ENCODE results near the gene NTN3. TPM values are rescaled to one million over a fixed set of nuclear protein-coding genes. Genes with fewer than 3 reads are reported as not detected.
A peak's percentile ranks its signal among the peaks of the same experiment; 100 is the strongest.

The NTN3 gene
- total and polyA plus RNA-seq, 9 donors, result 0.12 to 0.34 (median 0.19) TPM; not detected in 5

DNA sequence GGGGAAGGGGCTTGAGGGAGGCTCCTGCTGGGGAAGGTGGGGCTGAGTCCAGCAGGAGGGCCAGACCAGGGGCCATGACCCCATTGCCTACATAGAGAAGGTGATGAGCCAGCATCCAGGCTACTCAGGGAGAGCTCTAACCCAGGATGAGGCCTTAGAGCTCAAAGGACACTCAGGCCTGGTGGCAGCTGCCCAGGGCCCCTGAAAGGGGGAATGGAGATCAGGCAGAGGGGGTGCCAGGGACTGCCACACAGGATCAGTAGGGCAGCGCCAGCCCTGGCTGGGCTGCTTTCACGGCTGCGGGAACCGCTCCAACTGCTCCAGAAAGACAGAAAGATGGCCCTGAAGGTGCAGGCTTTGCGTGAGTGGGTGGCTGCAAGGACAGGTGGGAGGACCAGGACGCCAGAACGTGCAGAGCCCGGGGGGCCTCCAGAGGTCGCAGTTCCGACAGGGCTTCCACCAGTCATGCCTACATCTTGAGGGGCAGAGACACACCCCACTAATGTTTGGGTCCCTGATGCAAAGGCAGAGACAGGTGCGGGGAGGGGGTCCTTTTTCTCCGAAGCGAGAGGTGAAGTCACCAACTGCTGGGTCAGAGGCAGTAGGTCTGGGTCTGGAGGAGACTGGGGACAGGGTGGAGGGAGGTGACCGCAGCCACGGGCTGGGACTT lies 41.8 kb downstream of the NTN3 start:
- TF ChIP-seq EP300 (IDR thresholded peaks at IDR 0.05) (no peak), POLR2A (IDR thresholded peaks at IDR 0.05) (no peak)
- TF ChIP-seq, protein P1, sequence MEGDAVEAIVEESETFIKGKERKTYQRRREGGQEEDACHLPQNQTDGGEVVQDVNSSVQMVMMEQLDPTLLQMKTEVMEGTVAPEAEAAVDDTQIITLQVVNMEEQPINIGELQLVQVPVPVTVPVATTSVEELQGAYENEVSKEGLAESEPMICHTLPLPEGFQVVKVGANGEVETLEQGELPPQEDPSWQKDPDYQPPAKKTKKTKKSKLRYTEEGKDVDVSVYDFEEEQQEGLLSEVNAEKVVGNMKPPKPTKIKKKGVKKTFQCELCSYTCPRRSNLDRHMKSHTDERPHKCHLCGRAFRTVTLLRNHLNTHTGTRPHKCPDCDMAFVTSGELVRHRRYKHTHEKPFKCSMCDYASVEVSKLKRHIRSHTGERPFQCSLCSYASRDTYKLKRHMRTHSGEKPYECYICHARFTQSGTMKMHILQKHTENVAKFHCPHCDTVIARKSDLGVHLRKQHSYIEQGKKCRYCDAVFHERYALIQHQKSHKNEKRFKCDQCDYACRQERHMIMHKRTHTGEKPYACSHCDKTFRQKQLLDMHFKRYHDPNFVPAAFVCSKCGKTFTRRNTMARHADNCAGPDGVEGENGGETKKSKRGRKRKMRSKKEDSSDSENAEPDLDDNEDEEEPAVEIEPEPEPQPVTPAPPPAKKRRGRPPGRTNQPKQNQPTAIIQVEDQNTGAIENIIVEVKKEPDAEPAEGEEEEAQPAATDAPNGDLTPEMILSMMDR (IDR thresholded peaks at IDR 0.05), result no peak
- Histone ChIP-seq H3K27me3 (no peaks in the 10 kb centered on the region), H3K9me3 (no peaks in the 10 kb centered on the region), H3K36me3 (no peaks in the 10 kb centered on the region), H3K4me1 (ENCODE audit: insufficient read depth) (peaks cover 18% of the 10 kb centered on the region), H3K4me3 (peak overlapping the region; percentile 92), H3K27ac (peak overlapping the region; percentile 94 to 96)
- peak in 3 of 5 donors; percentile 50 to 62 (median 57) for DNase-seq
- intact Hi-C loops (cut with DNase I), result no loop called here
- WGBS, 3 donors, result 27 to 38% (median 31%) methylated on average over 15 of the region's 15 CpGs

DNA sequence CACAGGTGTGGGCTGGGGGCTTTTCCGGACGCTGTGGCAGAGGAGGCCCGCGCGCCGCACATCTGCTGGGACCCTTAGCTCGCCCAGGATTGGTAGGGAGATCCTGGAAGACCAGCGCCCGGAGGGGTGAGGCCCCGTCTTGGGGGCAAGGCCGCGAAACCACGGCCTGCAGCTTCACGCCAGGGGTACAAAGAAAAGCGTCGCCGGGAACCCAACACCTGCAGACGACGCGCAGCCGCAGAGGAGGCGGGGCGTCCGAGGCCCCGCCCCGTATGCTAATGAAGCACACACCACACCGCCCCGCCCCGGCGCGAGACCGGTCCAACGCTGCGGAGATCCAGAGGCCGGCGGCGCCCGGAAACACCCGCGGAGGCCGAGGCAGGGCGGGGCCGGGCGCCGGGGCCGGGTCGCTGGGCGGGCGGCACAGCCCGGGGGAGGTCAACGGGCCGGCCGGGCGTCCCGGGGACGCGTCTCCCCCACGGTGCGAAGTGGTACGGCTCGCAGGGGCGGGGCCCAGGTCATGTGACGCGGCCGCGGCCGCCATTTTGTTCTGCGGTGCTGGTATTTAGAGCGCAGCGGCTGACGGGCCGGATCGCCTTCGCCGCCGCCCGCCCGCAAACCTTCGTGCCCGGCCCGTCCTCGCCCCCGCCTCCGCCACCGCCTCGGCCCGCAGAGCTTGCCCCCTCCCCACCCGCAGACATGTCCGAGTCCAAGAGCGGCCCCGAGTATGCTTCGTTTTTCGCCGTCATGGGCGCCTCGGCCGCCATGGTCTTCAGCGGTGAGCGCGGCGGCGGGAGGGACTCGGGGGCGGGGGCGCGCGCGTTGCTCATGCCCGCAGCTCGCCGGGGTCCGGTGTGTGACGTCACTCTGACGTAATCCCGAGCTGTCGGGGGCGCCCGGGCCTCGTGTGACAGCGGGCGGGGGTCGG lies 42.6 kb downstream of the NTN3 start, which contains the start of gene ATP6V0C:
Gene ATP6V0C (plus strand): TSS at position 548 of the 928 bp plus-strand sequence. CDS start 152 bp downstream, at position 700.
- Histone ChIP-seq H3K27ac (peak within 1 kb of the TSS; percentile 94 to 96), H3K4me3 (peak within 1 kb of the TSS; percentile 92), H3K4me1 (ENCODE audit: insufficient read depth) (peaks cover 23% of the 10 kb centered on the region), H3K36me3 (no peaks in the 10 kb centered on the region), H3K27me3 (no peaks in the 10 kb centered on the region), H3K9me3 (no peaks in the 10 kb centered on the region)
- intact Hi-C loops (cut with DNase I), result no loop called here
- TF ChIP-seq POLR2A (IDR thresholded peaks at IDR 0.05), result peak; percentile 87
- no peak for TF ChIP-seq EP300 (IDR thresholded peaks at IDR 0.05)
- TF ChIP-seq, protein P1 (IDR thresholded peaks at IDR 0.05), result no peak
- DNase-seq, result peak; percentile 89 to 95 (median 93)
- WGBS, 3 donors, result 1 to 2% (median 1%) methylated on average over 53 to 122 of the region's 122 CpGs

DNA sequence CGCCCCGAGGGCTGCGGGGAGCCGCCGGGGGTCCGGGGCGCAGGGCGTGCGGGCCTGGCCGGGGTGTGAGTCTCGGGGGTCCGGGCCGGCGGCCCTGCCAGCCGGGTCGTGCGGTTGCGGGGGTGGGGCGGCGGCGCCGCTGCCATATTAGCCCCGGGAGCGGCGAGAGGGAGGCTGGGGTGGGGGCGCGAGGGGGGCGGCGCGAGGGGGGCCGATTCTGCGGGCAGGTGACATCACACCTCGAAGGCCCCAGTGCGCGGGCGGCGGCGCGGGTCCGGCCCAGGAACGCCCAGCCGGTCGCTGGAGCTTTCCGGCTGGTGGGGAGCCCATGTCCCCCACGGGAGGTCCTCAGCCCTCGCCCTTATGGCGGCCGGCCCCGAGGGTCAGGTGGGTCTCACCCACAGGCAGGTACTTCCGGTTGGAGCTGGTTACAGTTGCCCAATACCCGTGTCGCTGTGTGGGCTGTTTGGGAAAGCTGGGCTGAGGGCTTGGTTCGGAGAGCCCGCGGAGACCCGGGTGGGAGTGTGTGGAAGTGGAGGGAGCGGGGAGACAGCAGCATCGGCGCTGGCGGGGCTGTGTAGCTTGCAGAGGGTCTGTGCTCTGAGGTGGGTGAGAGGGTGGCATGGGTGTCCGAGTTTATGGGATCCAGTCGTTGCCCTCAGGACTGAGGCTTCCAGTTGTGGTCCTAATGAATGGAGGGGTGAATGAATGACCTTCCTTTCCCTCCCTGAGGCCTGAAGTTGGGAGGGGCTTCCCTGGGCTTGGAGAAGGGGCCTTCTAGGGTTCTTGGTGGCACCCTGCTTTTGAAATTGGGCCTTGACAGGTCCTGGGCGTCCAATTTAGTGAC lies 43.5 kb downstream of the NTN3 start:
- Histone ChIP-seq H3K27ac (peak overlapping the region; percentile 94 to 96), H3K9me3 (no peaks in the 10 kb centered on the region), H3K4me1 (ENCODE audit: insufficient read depth) (peaks cover 28% of the 10 kb centered on the region), H3K36me3 (no peaks in the 10 kb centered on the region), H3K27me3 (no peaks in the 10 kb centered on the region), H3K4me3 (peak overlapping the region; percentile 92)
- intact Hi-C loops (cut with DNase I), result no loop called here
- TF ChIP-seq, protein P1 (IDR thresholded peaks at IDR 0.05), result no peak
- TF ChIP-seq POLR2A (IDR thresholded peaks at IDR 0.05), result no peak
- no peak for TF ChIP-seq EP300 (IDR thresholded peaks at IDR 0.05)
- DNase-seq, result peak in 3 of 5 donors; percentile 47 to 69 (median 69)
- WGBS, 3 donors, result 0 to 1% (median 1%) methylated on average over 18 to 63 of the region's 63 CpGs
